NCI-H1105 treated with DMSO at 0.1 percent for 48 hours (cell line): Measurements from ENCODE around the gene POLR2A.

Experiments
- DNase-seq: peaks from one replicate; lab custom pipeline; 2025; lab: John Stamatoyannopoulos, UW

The POLR2A gene

DNA sequence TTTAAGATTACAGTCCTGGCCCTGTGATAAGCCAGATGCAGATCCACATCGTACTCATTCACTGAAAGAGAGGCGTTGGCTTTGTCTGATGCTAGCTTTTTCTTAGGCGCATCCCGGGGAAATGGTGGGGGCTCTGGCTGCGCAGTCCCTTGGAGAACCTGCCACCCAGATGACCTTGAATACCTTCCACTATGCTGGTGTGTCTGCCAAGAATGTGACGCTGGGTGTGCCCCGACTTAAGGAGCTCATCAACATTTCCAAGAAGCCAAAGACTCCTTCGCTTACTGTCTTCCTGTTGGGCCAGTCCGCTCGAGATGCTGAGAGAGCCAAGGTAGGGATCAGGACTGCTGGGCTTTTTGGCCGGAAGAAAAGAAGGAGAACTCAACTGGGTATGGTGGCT, 24.0 kb downstream of the POLR2A start:
- no peak for DNase-seq

- no peak for DNase-seq
These were observed 24.7 kb downstream of the POLR2A start for GRCh38 chr17:7508846-7509245.

DNA sequence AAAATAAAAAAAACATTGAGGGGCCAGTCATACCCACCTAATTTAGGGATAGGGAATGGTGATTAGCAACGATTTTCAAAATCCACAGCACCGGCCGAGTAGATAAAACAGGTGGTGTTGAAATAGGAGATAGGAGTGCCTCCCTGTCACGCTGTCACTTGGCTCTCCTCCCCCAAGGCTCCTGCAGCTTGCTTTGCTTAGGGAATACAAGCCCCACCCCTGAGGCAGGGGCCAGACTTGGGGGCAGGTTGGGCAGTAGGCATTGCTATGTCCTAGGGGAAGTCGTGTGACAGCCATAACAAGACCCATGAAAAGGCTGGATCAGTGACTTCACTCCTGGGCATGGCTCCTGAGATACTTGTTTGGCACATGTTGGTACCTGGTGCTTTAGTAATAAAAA, 25.8 kb downstream of the POLR2A start:
- DNase-seq: no peak

DNA sequence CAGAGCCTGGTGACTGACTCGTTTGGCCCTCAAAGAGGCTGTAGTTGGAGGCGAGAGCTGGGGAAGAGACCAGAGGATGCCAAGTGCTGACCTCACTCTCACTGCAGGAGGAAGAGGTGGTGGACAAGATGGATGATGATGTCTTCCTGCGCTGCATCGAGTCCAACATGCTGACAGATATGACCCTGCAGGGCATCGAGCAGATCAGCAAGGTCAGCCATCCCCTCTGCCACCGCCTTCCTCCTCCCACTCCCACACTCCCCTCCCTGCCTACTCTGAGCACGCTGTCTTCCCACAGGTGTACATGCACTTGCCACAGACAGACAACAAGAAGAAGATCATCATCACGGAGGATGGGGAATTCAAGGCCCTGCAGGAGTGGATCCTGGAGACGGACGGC, 26.9 kb downstream of the POLR2A start:
- no peak for DNase-seq

- DNase-seq: no peak
These were observed 27.9 kb downstream of the POLR2A start for GRCh38 chr17:7512105-7512504.

DNA sequence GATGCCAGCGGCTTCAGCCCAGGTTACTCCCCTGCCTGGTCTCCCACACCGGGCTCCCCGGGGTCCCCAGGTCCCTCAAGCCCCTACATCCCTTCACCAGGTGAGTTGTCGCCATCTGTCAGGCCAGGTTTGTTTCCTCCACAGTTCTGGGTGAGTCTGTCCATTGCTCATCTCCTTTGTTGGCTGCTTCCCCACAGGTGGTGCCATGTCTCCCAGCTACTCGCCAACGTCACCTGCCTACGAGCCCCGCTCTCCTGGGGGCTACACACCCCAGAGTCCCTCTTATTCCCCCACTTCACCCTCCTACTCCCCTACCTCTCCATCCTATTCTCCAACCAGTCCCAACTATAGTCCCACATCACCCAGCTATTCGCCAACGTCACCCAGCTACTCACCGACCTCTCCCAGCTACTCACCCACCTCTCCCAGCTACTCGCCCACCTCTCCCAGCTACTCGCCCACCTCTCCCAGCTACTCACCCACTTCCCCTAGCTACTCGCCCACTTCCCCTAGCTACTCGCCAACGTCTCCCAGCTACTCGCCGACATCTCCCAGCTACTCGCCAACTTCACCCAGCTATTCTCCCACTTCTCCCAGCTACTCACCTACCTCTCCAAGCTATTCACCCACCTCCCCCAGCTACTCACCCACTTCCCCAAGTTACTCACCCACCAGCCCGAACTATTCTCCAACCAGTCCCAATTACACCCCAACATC, 28.8 kb downstream of the POLR2A start:
- no peak for DNase-seq

GRCh38 chr17:7513850-7514419, 29.8 kb downstream of the POLR2A start:
- no peak for DNase-seq

GRCh38 chr17:7515911-7516610, 31.9 kb downstream of the POLR2A start:
- DNase-seq: no peak

DNA sequence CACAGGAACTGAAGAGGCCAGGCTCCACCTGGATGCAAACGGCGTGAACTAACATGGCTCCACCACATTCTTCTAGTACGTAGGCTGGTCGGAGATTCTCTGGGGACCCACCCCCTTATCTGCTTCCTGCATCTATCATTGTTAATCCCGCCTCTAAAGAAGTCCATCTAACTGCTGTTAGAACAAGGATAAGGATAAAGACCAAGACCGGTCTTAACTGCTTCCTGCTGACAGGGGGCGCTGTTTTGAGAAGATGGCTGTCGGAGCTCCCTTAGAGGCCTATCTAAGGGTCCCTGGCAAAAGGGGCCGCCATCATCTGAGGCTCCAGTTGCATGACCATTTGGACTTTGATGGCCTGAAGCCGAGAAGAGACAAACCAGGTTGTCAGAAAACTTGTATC, 38.9 kb downstream of the POLR2A start:
- DNase-seq: peak; percentile 22

- DNase-seq: no peak
These were observed 44.7 kb downstream of the POLR2A start for GRCh38 chr17:7528842-7529241.

DNA sequence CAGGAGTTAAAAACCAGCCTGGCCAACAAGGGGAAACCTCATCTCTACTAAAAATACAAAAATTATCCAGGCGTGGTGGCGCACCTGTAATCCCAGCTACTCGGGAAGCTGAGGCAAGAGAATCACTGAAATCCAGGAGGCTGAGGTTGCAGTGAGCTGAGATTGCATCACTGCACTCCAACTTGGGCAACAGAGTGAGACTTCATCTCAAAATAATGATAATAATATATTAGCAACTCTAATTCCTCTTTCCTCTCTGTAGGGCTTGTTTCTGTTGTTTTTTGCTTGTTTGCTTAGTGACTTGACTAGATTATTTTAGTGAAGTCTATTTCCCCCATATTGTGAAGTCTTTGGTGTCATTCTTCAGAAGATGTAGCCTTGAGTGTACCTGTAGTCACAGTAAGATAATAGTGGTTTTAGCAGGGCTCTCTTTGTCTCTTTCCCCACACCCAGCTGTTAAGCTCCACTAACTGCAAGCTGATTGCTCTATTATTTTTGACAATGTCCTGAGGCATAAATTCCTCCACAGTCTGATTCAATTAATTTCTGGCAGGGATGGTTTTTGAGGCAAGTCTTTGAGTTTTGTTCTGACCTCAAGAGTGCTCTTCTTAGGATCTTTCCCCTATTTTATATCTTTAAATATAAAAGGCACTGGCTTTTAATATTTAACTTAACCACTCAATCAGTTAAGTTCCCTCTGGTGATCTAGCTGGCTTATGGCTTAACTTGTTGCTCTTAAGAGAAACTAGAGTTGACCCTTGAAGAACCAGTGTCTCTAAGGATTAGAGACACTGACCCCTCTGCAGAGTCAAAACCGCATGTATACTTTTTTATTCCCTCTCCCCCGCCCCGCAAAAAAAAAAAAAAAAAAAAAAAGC, 46.1 kb downstream of the POLR2A start:
- no peak for DNase-seq

DNA sequence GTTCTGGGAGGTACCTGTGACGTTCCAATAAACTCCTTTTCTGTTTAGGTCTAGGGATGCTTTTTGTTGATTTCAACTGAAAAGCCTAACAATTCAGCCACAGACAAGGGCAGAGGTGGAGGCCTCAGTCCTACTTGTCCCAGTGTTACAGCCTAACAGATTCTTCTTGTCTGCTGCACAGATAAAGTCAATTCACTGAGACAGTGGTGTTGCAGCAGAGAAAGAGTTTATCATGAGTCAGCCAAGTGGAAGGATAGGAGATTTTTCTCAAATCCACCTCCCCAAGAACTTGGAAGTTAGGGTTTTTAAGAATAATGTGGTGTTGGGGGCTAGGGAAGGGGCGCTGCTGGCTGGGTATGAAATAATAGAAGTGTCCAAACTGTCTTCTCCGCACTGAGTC, 53.9 kb downstream of the POLR2A start:
- no peak for DNase-seq

- DNase-seq: no peak
These were observed 54.9 kb downstream of the POLR2A start for GRCh38 chr17:7538891-7539545.

DNA sequence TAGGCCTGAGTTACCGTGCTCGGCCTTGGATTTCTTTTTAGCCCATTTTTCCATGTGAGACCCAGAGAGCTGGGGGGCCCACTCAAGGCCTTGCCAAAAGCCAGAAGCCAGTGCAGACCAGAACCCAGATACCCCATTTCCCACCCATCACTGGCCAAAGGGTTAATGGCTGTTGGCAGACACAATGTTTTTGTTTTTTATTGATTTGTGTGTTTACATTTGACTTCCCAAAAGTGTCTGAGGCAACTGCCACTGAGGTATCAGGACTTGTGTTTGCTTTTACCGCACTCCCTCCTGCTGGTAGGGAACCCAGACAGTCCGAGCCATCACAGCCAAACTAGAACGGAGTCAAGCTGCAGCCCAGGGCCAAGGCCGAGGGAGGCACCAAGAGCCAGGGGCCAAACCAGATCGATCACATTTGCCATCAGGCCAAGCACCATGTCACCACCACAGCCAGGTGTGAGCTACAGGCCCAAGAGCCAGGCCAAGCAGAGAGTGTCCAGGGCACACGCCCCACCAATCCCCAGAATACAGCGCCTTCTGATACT, 57.0 kb downstream of the POLR2A start:
- no peak for DNase-seq

DNA sequence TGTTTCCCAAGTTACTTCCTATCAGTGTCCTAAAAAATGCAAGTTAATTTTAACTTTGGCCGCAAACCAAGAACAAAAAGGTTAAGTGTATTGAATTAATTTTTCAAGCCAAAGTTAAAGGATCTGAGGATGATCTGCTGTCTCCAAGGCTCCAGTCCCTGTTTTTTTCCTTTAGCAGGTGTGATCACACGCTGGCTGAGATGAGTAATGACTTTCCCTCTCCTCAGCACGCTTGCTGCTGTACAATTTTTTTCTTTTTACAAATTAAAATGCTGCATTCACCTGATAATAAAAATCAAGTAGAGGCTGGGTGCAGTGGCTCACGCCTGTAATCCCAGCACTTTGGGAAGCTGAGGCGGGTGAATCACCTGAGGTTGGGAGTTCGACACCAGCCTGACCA, 60.7 kb downstream of the POLR2A start:
- DNase-seq: no peak

- no peak for DNase-seq
These were observed 64.6 kb downstream of the POLR2A start, which contains the start of gene TNFSF12 for GRCh38 chr17:7548585-7549400. Gene TNFSF12 (plus strand): TSS chr17:7549058. CDS start chr17:7549154, 96 bp downstream.
